ENCODE results near the gene PDE5A.
"Not testable (repeated sequence)": the region's sequence is repeated elsewhere in the genome, so short reads cannot be mapped to it uniquely, and the experiment has no call there.

Gene PDE5A

GRCh38 chr4:119646347-119647071 lies 17.9 kb upstream of the PDE5A start:
- no peak for DNase-seq (ENCODE audit: low read depth, low spot score)

GRCh38 chr4:119643306-119644042 lies 14.9 kb upstream of the PDE5A start:
- DNase-seq (ENCODE audit: low read depth, low spot score) = no peak

GRCh38 chr4:119641765-119642164 lies 13.2 kb upstream of the PDE5A start:
- no peak for DNase-seq (ENCODE audit: low read depth, low spot score)

GRCh38 chr4:119638359-119638758 lies 9.8 kb upstream of the PDE5A start:
- no peak for DNase-seq (ENCODE audit: low read depth, low spot score)

DNA sequence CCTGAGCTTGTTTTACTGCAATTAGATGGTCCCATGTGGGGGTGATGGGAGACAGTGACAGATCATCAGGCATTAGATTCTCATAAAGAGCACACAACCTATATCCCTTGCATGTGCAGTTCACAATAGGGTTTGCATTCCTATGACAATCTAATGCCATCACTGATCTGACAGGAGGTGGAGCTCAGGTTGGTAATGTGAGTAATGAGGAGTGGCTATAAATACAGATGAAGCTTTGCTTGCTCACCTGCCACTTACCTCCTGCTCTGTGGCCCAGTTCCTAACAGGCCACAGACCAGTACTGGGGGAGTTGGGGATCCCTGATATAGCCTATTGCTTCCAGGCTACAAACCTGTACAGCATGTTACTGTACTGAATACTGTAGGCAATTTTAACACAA lies 8.2 kb upstream of the PDE5A start:
- not testable (repeated sequence) for DNase-seq (ENCODE audit: low read depth, low spot score)

DNA sequence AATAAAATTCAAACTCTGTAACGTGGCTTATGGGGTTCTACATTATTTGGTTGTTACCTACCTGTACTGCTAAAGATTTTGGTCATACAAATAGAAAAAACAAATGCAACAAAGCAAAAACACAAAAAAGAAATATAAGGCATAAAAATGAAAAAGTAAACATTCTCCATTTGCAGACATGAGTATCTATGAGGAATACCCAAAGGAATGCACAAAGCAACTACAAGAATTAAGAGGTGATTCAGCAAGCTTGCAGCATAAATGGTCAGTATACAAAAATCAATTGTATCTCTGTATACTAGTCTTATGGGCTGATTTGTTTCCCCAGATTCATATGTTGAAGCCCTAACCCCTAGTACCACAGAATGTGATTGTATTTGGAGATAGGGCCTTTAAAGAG lies 3.6 kb upstream of the PDE5A start:
- no peak for DNase-seq (ENCODE audit: low read depth, low spot score)

DNA sequence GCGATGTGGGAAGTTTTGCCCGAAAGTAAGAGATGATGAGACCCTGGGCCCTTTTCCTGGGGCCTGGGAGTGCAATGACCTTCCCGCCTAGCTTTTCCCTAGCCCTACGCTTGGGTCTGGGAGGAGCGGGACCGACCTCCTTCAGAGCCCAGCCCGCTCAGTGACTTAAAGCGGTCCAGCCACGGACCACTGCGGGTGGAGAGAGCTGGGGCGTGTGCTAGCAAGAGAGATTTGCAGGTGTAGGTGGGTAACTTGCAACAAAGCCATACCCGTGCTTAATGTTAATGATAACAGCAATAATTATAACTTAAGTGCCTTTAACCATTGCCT lies 503 bp upstream of the PDE5A start:
- no peak for DNase-seq (ENCODE audit: low read depth, low spot score)

GRCh38 chr4:119627267-119628255 lies 1.0 kb downstream of the PDE5A start:
- DNase-seq (ENCODE audit: low read depth, low spot score) = peak; percentile 3

- no peak for DNase-seq (ENCODE audit: low read depth, low spot score)
These were observed 1.7 kb downstream of the PDE5A start for GRCh38 chr4:119626943-119627266.

DNA sequence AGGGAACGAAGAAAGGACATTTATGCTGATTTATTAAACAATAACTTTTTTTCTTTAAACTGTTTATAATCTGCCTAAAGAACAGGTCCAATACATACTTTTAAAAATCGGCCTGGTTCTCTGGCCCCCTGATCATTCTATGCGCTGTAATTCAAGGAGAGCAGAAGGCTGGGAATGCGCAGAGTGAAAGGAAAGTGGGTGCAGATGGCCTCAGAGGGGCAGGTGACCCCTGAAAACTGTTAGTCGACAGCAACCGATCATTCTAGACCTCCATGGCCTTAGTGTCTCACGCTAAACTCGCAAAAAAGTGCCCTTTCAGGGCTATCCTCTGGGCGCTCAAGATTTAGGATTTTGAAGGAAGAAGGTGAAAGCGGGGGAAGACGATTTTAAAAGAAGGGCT lies 2.2 kb downstream of the PDE5A start:
- no peak for DNase-seq (ENCODE audit: low read depth, low spot score)

DNA sequence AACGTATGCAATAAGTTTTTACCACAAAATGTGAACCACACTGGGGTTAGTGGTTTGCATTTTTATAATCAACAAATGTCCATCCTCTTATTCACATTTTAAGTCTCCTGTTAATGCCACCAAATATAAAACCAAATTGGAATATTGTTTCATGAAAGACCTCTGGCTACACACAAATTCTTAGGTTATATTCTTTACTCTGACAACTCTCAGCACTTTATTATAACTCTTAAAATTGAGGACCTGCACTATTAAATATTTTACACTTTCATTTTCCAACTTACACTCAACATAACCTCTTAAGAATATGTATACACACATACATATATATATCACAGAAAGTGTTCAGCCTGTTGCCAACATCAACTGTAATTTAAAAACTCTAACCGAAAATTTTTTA lies 2.8 kb downstream of the PDE5A start:
- no peak for DNase-seq (ENCODE audit: low read depth, low spot score)

DNA sequence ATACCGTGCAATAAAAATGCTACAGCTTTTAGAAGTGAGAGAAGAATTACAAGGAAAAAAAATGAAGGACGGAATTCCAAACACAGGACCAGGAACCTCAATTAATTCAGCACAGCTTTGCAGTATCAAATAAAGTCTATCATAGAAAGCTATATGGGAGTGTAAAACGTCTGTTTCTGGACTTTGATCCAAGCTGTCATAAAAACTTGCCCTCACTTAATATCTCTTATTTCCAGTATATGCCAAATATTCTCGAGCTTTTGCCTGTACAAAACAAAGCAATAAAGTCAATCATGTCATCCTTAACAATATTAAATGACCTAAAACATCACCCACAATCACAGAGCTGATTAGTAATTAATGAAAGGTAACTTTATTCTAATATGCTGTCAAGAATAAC lies 4.2 kb downstream of the PDE5A start:
- no peak for DNase-seq (ENCODE audit: low read depth, low spot score)

GRCh38 chr4:119623025-119623424 lies 5.6 kb downstream of the PDE5A start:
- DNase-seq (ENCODE audit: low read depth, low spot score) = no peak

DNA sequence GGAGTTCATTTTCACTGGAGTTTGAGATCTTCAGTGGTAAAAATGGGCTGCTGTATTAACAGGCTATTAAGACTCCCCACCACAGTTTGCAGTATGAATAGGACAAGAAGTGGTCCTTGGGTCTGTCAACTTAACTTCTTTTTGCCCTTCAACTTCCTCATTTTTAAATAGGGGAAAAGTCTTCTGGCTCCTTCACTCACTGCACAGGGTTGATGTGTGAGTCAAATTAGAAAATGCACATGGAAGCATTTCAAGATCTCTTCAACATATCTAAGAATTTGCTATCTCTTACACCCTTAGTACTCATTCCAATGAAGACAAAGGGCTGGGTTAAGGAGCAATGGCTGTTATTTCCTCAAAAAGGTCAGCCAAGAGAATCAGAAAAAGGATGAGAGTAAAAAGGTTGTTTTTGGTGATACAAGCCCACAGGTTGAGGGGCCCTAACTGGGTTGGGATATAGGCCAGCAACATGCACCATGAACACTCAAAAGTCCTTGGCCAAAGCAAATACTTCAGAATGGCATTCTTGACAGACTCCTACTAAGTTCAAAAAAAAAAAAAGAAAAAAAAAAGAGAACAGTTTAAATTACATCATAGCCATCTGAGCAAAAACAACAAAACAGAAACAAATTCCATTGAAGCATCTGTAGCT lies 13.4 kb downstream of the PDE5A start:
- DNase-seq (ENCODE audit: low read depth, low spot score) = no peak

DNA sequence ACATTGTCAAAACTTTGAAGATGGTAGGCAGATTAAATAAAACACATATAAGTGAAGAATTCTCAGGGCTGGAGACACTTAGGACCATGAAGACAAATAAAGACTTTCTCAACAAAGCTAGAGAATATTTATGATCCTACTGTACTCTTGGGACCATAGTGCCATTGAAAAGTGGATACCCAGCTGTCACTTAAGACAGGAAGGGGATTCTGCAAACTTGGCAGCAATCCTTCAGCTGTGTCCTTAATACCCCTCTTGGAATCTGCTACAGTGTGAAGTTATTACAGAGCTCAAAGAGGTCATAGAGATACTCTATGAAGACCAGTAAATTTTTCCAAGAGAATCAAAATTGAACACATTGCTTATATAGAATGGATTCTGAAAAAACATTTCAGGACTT lies 24.3 kb downstream of the PDE5A start:
- DNase-seq (ENCODE audit: low read depth, low spot score) = no peak

GRCh38 chr4:119602366-119602765 lies 26.2 kb downstream of the PDE5A start:
- no peak for DNase-seq (ENCODE audit: low read depth, low spot score)

DNA sequence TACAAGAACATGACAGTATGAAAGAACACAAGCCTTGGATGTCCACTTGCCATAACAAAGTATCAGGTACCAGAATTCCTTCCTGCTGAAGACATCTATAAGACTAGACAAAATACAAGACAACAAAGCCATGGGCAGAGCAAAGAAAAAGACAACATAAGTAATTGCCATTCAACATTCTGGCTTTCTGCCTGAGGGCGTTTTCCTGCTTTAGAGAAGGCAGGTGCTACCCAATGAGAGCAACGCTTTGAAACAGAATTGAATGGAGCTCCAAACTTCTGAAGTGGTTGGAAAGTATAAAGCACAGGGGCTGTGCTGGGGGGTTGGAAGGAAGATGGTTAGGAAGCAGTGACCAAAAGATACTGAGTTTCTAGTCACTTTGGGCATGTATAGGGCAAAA lies 30.1 kb downstream of the PDE5A start:
- DNase-seq (ENCODE audit: low read depth, low spot score) = no peak

GRCh38 chr4:119597377-119597776 lies 31.2 kb downstream of the PDE5A start:
- DNase-seq (ENCODE audit: low read depth, low spot score) = no peak

DNA sequence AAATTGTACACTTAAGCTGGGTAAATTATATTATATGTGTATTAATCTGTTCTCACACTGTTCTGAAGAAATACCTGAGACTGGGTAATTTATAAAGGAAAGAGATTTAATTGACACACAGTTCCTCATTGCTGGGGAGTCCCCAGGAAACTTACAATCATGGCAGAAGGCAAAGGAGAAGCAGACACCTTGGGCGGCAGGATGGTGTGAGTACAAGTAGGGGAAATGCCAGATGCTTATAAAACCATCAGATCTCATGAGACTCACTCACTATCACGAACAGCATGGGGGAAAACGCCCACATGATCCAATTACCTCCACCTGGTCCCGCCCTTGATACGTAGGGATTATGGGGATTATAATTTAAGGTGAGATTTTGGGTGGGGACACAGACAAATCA lies 34.9 kb downstream of the PDE5A start:
- DNase-seq (ENCODE audit: low read depth, low spot score) = no peak

- no peak for DNase-seq (ENCODE audit: low read depth, low spot score)
These were observed 35.8 kb downstream of the PDE5A start for GRCh38 chr4:119592830-119593229.

GRCh38 chr4:119589165-119589564 lies 39.4 kb downstream of the PDE5A start:
- DNase-seq (ENCODE audit: low read depth, low spot score) = no peak

DNA sequence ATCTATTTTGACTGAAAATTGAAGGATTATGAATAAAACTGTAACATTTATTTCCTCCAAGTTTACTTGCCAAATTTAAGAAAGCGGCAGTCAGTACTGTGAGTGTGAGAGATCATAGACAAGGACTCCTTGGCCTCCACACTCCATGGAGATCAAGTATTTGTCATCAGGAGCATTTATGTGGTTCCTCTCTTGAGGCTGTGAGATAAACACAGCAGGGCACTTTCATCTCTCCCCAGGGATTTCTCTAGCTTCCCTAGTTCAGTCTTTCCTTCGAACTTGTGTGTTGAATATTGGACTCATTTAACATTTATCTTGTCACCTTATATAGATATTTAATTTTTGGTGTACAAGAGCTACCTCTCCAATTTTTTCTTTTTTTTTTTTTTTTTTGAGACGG lies 40.8 kb downstream of the PDE5A start:
- no peak for DNase-seq (ENCODE audit: low read depth, low spot score)

Measured in activated CD4-positive, CD25-positive, alpha-beta regulatory T cell treated with anti-CD3 and anti-CD28 coated beads, Interleukin-2, amount 50 U/mL, for 16 hours (primary cell).